HepG2 (cell line): ENCODE data around the gene DPH6. TPM values are rescaled to one million over a fixed set of nuclear protein-coding genes. Genes with fewer than 3 reads are reported as not detected.

Source experiments
- ATAC-seq: fragments of 200-7000 bp; cut with Tn5 transposase; 3 replicates; pipeline ENCODE4 v1.9.1; 2020; ENCODE audit warnings: mild to moderate bottlenecking, moderate library complexity
- BruUV-seq: library from RNA; stranded (reverse); fragments of 400-500 nt; replicated peaks from 2 replicates; lab custom pipeline; 2021; lab: Mats Ljungman, UMichigan
- CTCF ChIA-PET: fragments of 300-600 bp; formaldehyde crosslinking; extraction: SDS; loops from one replicate; lab custom pipeline; 2021; ENCODE audit warnings: low total read pairs, inconsistent platforms, low intra/inter-chr PET ratio; lab: Yijun Ruan, JAX
- POLR2A ChIA-PET: fragments of 350-600 bp; sonication (Branson Sonifier 250); formaldehyde crosslinking; loops from one replicate; lab custom pipeline; 2020; ENCODE audit warnings: antibody characterized with exemption, inconsistent platforms; lab: Yijun Ruan, JAX
- DNase-seq: peaks from one replicate; pipeline ENCODE4 v3.0.0-alpha.2; 2015; ENCODE audit warnings: low spot score
- FAIRE-seq: peaks from 3 replicates; lab custom pipeline; 2011; peaks lifted over from hg19 to GRCh38; lab: Jason Lieb, UNC
- H2AFZ ChIP-seq: one replicate; pipeline ENCODE4 v1.6.1; 2011; ENCODE audit warnings: low read length, inconsistent platforms
- H3K27ac ChIP-seq: fragments of 300-600 bp; 3 replicates; pipeline ENCODE4 v1.8.0; 2011; ENCODE audit warnings: mixed run types, mild to moderate bottlenecking, mixed read lengths, low read length, inconsistent platforms; ENCODE audit not compliant: insufficient read depth; ENCODE audit errors: extremely low read length
- H3K27me3 ChIP-seq, 2 experiments: fragments of 200-600 bp in 1 of 2; 2 replicates in 1 of 2; 3 replicates in 1 of 2; pipeline versions ENCODE4 v1.6.0 to v1.8.0; 2011; ENCODE audit warnings: low read length in 2 of 2, mild to moderate bottlenecking in 2 of 2, moderate library complexity in 2 of 2, inconsistent platforms in 1 of 2; ENCODE audit not compliant: insufficient read depth in 2 of 2, control insufficient read depth in 1 of 2
- H3K36me3 ChIP-seq, 2 experiments: fragments of 200-600 bp in 1 of 2; replicated peaks in 1 of 2; 2 replicates in 1 of 2; 3 replicates in 1 of 2; pipeline versions ENCODE4 v1.5.1 to v1.8.0; 2011; ENCODE audit warnings: low read length in 2 of 2, inconsistent platforms in 1 of 2; ENCODE audit not compliant: insufficient read depth in 2 of 2, control insufficient read depth in 1 of 2
- H3K4me1 ChIP-seq: 2 replicates; pipeline ENCODE4 v1.5.1; 2012; ENCODE audit warnings: low read length, inconsistent platforms; ENCODE audit not compliant: insufficient read depth
- H3K4me2 ChIP-seq: 2 replicates; pipeline ENCODE4 v1.6.0; 2011; ENCODE audit warnings: low read depth, low read length, inconsistent platforms
- H3K4me3 ChIP-seq, 3 experiments: fragments of 200-600 bp in 1 of 3; sonication (generic), shearing (Covaris generic) in 1 of 3; replicated peaks in 1 of 3; 2 replicates each; pipeline ENCODE4 v1.5.1; 2011 to 2016; ENCODE audit warnings: low read length in 3 of 3, inconsistent platforms in 2 of 3, low read depth in 2 of 3, mild to moderate bottlenecking in 2 of 3, control low read depth in 1 of 3, mixed read lengths in 1 of 3; ENCODE audit not compliant: insufficient read depth in 1 of 3
- H3K79me2 ChIP-seq: one replicate; pipeline ENCODE4 v1.6.1; 2011; ENCODE audit warnings: low read length, inconsistent platforms; ENCODE audit not compliant: insufficient read depth
- H3K9ac ChIP-seq: 2 replicates; pipeline ENCODE4 v1.6.0; 2011; ENCODE audit warnings: mild to moderate bottlenecking, low read depth, low read length, inconsistent platforms; ENCODE audit not compliant: insufficient read depth
- H3K9me3 ChIP-seq: 2 replicates; pipeline ENCODE4 v1.5.1; 2012; ENCODE audit warnings: mild to moderate bottlenecking, low read length
- H4K20me1 ChIP-seq: 2 replicates; pipeline ENCODE4 v1.6.0; 2011; ENCODE audit warnings: inconsistent platforms, mild to moderate bottlenecking, low read length, moderate library complexity; ENCODE audit not compliant: insufficient read depth
- DMTF1 ChIP-seq: sonication (generic); formaldehyde crosslinking; IDR thresholded peaks from 2 replicates; pipeline ENCODE4 v1.4.0; 2020; ENCODE audit warnings: mild to moderate bottlenecking, missing genetic modification reagents
- FOXM1 ChIP-seq: sonication (generic); formaldehyde crosslinking; IDR thresholded peaks from 2 replicates; pipeline ENCODE4 v1.5.0; 2020; ENCODE audit warnings: missing genetic modification reagents
- REPIN1 ChIP-seq: sonication (generic); formaldehyde crosslinking; IDR thresholded peaks from 2 replicates; pipeline ENCODE4 v1.8.0; 2022; ENCODE audit warnings: missing genetic modification reagents, low read depth, mild to moderate bottlenecking, borderline replicate concordance
- YEATS4 ChIP-seq: sonication (generic); formaldehyde crosslinking; IDR thresholded peaks from 2 replicates; pipeline ENCODE4 v1.4.0; 2020; ENCODE audit warnings: missing genetic modification reagents, borderline replicate concordance
- ZMYM2 ChIP-seq: sonication (generic); formaldehyde crosslinking; IDR thresholded peaks from 2 replicates; pipeline ENCODE4 v1.8.0; 2022; ENCODE audit warnings: mild to moderate bottlenecking, missing genetic modification reagents
- ZNF790 ChIP-seq: sonication (generic); formaldehyde crosslinking; IDR thresholded peaks from 2 replicates; pipeline ENCODE4 v1.8.0; 2022; ENCODE audit warnings: missing genetic modification reagents, mild to moderate bottlenecking, borderline replicate concordance
- ZNF800 ChIP-seq: sonication (generic); formaldehyde crosslinking; IDR thresholded peaks from 2 replicates; pipeline ENCODE4 v1.4.0; 2020; ENCODE audit warnings: missing genetic modification reagents
- in situ Hi-C: cut with HindIII; loops from 2 replicates; pipeline ENCODE4 v1.10.0; 2017; ENCODE audit warnings: low pct_unique_long_range_greater_than_20kb; ENCODE audit not compliant: extremely low pct_ligation_motif_present
- intact Hi-C: fragments of 100-400 bp; cut with micrococcal nuclease; formaldehyde crosslinking; loops from one replicate; pipeline ENCODE4 v1.10.0; 2022; ENCODE audit not compliant: unreplicated experiment
- polyA plus RNA-seq, 8 experiments: library from polyadenylated mRNA; depleted of rRNA in 3 of 8; stranded (reverse) in 7 of 8; unstranded in 1 of 8; fragments of >200 nt; fragmentation: Illumina TruSeq in 4 of 8; extraction: Trizol in 4 of 8; gene quantifications; 2 replicates each; pipeline versions ENCODE4 v1.2.1 to v1.2.3, GENCODE V29; 2011 to 2016; ENCODE audit warnings: low read depth in 4 of 8, missing spikeins in 1 of 8, mixed read lengths in 1 of 8; ENCODE audit not compliant: insufficient read depth in 1 of 8
- total RNA-seq, 5 experiments: library from RNA; depleted of rRNA; stranded (reverse); fragments of >200 nt; fragmentation: Illumina TruSeq; extraction: Trizol; gene quantifications; 2 replicates each; pipeline ENCODE4 v1.2.3, GENCODE V29; 2016; ENCODE audit warnings: low read depth in 1 of 5

DPH6 gene
- total and polyA plus RNA-seq, 2 of the 13 experiments (the other 11 are each of a cell fraction or from before 2014, with no cell fraction given), result 10.2 to 25.8 TPM

GRCh38 chr15:35505809-35506208 is 40.2 kb downstream of the DPH6 start:
- no peaks in the 10 kb centered on the region for H3K79me2 ChIP-seq
- ATAC-seq (no peak), FAIRE-seq (no peak), DNase-seq (no peak)
- H3K27me3 ChIP-seq, result no peaks in the 10 kb centered on the region
- intact Hi-C loops, result no loop called here
- H3K4me3 ChIP-seq, result no peak overlapping the region
- H4K20me1 ChIP-seq, result no peaks in the 10 kb centered on the region
- peaks cover 16% of the 10 kb centered on the region for H3K4me1 ChIP-seq
- ChIA-PET POLR2A (no interaction called here), CTCF (no interaction called here)
- in situ Hi-C loops, result no loop called here
- H2AFZ ChIP-seq, result no peak overlapping the region
- H3K9me3 ChIP-seq, result no peaks in the 10 kb centered on the region
- peak overlapping the region; percentile 58; the same call in 1 of the 2 replicates for H3K4me2 ChIP-seq
- no peak overlapping the region for H3K9ac ChIP-seq
- TF ChIP-seq ZNF790 (CRISPR knock-in tag) (no peak), REPIN1 (CRISPR knock-in tag) (no peak), ZNF800 (CRISPR knock-in tag) (no peak), FOXM1 (CRISPR knock-in tag) (no peak), DMTF1 (no peak), ZMYM2 (CRISPR knock-in tag) (no peak), YEATS4 (CRISPR knock-in tag) (no peak)
- BruUV-seq, result no TSS peak
- no peaks in the 10 kb centered on the region for H3K36me3 ChIP-seq
- H3K27ac ChIP-seq, result no peak overlapping the region
